Mesendoderm (in vitro differentiated cells): ENCODE results near the gene IGSF22. TPM values are rescaled to one million over a fixed set of nuclear protein-coding genes. Genes with fewer than 3 reads are reported as not detected.

Experiments
- DNase-seq: peaks from one replicate; pipeline ENCODE4 v3.0.0; 2013
- H2AK5ac ChIP-seq: 2 replicates; pipeline ENCODE4 v1.6.1; 2013; ENCODE audit warnings: low read length, inconsistent platforms
- H2BK120ac ChIP-seq: 2 replicates; pipeline ENCODE4 v1.6.1; 2013; ENCODE audit warnings: low read depth, mild to moderate bottlenecking, low read length, moderate library complexity, mixed read lengths
- H2BK15ac ChIP-seq: replicated peaks from 2 replicates; pipeline ENCODE4 v1.6.1; 2013; ENCODE audit warnings: low read depth, mild to moderate bottlenecking, moderate library complexity
- H2BK5ac ChIP-seq: 2 replicates; pipeline ENCODE4 v1.6.1; 2013; ENCODE audit warnings: low read length, inconsistent platforms
- H3K18ac ChIP-seq: 2 replicates; pipeline ENCODE4 v1.6.1; 2013; ENCODE audit warnings: mild to moderate bottlenecking, low read length, mixed read lengths
- H3K23ac ChIP-seq: one replicate; pipeline ENCODE4 v1.6.1; 2013; ENCODE audit warnings: low read length
- H3K27ac ChIP-seq: 2 replicates; pipeline ENCODE4 v1.5.1; 2013; ENCODE audit warnings: low read depth, mild to moderate bottlenecking, inconsistent platforms, low read length, moderate library complexity
- H3K27me3 ChIP-seq: 2 replicates; pipeline ENCODE4 v1.6.1; 2013; ENCODE audit warnings: low read length, control low read depth, mild to moderate bottlenecking, inconsistent platforms; ENCODE audit not compliant: insufficient read depth, poor library complexity
- H3K36me3 ChIP-seq: 2 replicates; pipeline ENCODE4 v1.6.1; 2013; ENCODE audit warnings: low read length, inconsistent platforms; ENCODE audit not compliant: control insufficient read depth, insufficient read depth
- H3K4ac ChIP-seq: one replicate; pipeline ENCODE4 v1.6.1; 2013; ENCODE audit warnings: low read depth, mild to moderate bottlenecking, low read length, moderate library complexity
- H3K4me1 ChIP-seq: 2 replicates; pipeline ENCODE4 v1.6.1; 2013; ENCODE audit warnings: low read depth, low read length, inconsistent platforms; ENCODE audit not compliant: control insufficient read depth
- H3K4me2 ChIP-seq: 2 replicates; pipeline ENCODE4 v1.6.1; 2013; ENCODE audit warnings: low read length
- H3K4me3 ChIP-seq: 2 replicates; pipeline ENCODE4 v1.5.1; 2013; ENCODE audit warnings: mild to moderate bottlenecking, low read length
- H3K56ac ChIP-seq: one replicate; pipeline ENCODE4 v1.6.1; 2013; ENCODE audit warnings: low read length
- H3K79me1 ChIP-seq: 2 replicates; pipeline ENCODE4 v1.6.1; 2013; ENCODE audit warnings: low read length, inconsistent platforms
- H3K79me2 ChIP-seq: 2 replicates; pipeline ENCODE4 v1.6.1; 2013; ENCODE audit warnings: mild to moderate bottlenecking, low read length; ENCODE audit not compliant: control insufficient read depth, insufficient read depth
- H3K9ac ChIP-seq: 2 replicates; pipeline ENCODE4 v1.6.1; 2013; ENCODE audit warnings: low read length, inconsistent platforms
- H4K5ac ChIP-seq: one replicate; pipeline ENCODE4 v1.6.1; 2013; ENCODE audit warnings: low read length
- H4K8ac ChIP-seq: one replicate; pipeline ENCODE4 v1.6.1; 2013; ENCODE audit warnings: low read depth, mild to moderate bottlenecking, control low read depth, low read length, moderate library complexity
- WGBS: extraction: QIAGEN DNeasy Blood & Tissue Kit; methylation state at CpG from one replicate; pipeline ENCODE4 v1.1.7; 2013; ENCODE audit warnings: low lambda C conversion rate, missing lambda C conversion rate; ENCODE audit not compliant: insufficient coverage; ENCODE audit errors: extremely low coverage; 5-methylcytosine and 5-hydroxymethylcytosine counted together
- polyA plus RNA-seq, 2 experiments: library from polyadenylated mRNA; stranded (reverse); fragments of 200-250 nt; gene quantifications; one replicate each; pipeline ENCODE4 v1.2.3, GENCODE V29; 2013

Gene IGSF22
- 0.07 TPM for polyA plus RNA-seq (2013, experiment 1 of 2)
- 0.07 TPM for polyA plus RNA-seq (2013, experiment 2 of 2)

DNA sequence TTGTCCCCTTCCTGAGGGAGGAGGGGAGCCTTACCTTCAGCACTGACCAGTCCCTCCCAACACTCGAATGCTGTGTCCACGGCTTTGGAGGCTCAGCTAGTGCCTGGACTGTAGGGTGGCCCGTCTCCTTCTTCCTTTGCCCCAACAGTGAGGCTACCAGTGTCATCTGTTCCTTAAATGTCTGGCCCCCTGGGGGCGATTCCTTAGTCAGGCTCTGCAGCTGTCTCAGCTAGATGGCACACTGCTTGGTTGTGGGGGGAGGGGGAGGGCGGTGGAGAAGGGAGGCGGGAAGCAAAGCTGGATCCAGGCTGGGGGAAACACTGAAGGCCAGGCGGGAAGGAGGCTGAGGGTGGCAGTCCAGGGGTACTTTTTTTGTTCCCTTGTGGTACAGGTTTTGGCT lies at the start of gene IGSF22:
Gene IGSF22, minus strand, starts transcription at position 149 of the 400 bp plus-strand sequence. CDS start 1,952 bp downstream, outside the sequence.
- no peak within 1 kb of the TSS for H3K56ac ChIP-seq
- no peak within 1 kb of the TSS for H3K23ac ChIP-seq
- H4K5ac ChIP-seq = no peak within 1 kb of the TSS
- H3K4me1 ChIP-seq = no peaks in the 10 kb centered on the region
- no peaks in the 10 kb centered on the region for H3K36me3 ChIP-seq
- no peak within 1 kb of the TSS for H2BK15ac ChIP-seq
- no peaks in the 10 kb centered on the region for H3K79me2 ChIP-seq
- H3K4me2 ChIP-seq = no peak within 1 kb of the TSS
- H2BK120ac ChIP-seq = no peak within 1 kb of the TSS
- DNase-seq = peak; percentile 70
- no peak within 1 kb of the TSS for H3K27ac ChIP-seq
- no peaks in the 10 kb centered on the region for H3K27me3 ChIP-seq
- no peak within 1 kb of the TSS for H2AK5ac ChIP-seq
- H3K79me1 ChIP-seq = no peaks in the 10 kb centered on the region
- no CpG with 5 or more reads among the region's 7 CpGs for WGBS
- no peak within 1 kb of the TSS for H4K8ac ChIP-seq
- no peak within 1 kb of the TSS for H2BK5ac ChIP-seq
- no peak within 1 kb of the TSS for H3K18ac ChIP-seq
- H3K9ac ChIP-seq = no peak within 1 kb of the TSS
- no peak within 1 kb of the TSS for H3K4me3 ChIP-seq
- no peak within 1 kb of the TSS for H3K4ac ChIP-seq

DNA sequence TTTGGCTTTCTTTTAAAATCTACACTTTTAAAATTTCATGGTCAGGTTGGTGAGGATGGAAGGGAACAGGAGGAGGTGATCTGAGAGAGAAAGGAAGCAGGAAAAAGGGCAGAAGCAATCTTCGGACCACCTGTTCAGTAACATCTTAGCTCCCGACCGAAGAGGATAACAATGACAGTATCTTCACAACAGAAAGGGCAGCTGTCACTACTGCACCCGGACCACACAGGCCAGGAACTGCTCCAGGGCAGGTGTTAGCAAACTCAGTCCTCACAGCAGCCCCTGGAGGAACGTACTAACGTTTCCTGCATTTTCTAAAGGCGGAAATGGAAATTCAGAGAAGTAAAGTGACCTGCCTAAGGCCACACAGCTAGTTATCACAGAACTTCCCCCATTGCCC lies 48.8 kb upstream of the IGSF22 start:
- Histone ChIP-seq H4K5ac (no peak overlapping the region), H3K4me3 (no peak overlapping the region), H3K79me2 (no peaks in the 10 kb centered on the region), H3K4ac (no peak overlapping the region), H2BK15ac (no peak overlapping the region), H2AK5ac (no peak overlapping the region), H4K8ac (no peak overlapping the region), H3K4me1 (no peaks in the 10 kb centered on the region), H2BK5ac (no peak overlapping the region), H3K4me2 (no peak overlapping the region), H3K18ac (no peak overlapping the region), H3K27ac (no peak overlapping the region), H3K79me1 (no peaks in the 10 kb centered on the region), H2BK120ac (no peak overlapping the region), H3K9ac (no peak overlapping the region), H3K23ac (no peak overlapping the region), H3K56ac (no peak overlapping the region), H3K27me3 (no peaks in the 10 kb centered on the region), H3K36me3 (no peaks in the 10 kb centered on the region)
- no CpG with 5 or more reads among the region's 7 CpGs for WGBS
- DNase-seq = no peak

DNA sequence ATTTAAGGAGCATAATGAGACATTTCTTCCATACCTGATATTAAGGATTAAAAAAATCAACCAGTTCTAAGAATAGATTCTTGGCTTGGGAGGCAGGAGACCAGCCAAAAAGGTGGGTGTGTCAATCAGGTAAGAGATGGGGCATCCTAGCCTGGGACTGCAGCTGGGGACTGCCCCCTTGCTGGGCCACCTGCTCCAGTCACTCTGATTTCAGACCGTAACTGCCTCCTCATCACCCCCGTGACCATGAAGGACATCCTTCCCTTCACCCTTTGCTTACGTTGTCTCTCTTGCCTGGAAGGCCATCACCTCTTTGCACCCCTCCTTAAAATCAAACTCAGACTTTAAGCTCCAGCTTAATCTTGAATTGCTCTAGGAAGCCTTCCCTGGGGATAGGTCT lies 47.7 kb upstream of the IGSF22 start:
- Histone ChIP-seq H2AK5ac (no peak overlapping the region), H3K9ac (no peak overlapping the region), H3K4me3 (no peak overlapping the region), H3K27me3 (no peaks in the 10 kb centered on the region), H2BK120ac (no peak overlapping the region), H3K18ac (no peak overlapping the region), H3K4me1 (no peaks in the 10 kb centered on the region), H4K8ac (no peak overlapping the region), H3K79me2 (no peaks in the 10 kb centered on the region), H3K56ac (no peak overlapping the region), H3K4me2 (no peak overlapping the region), H2BK5ac (no peak overlapping the region), H2BK15ac (no peak overlapping the region), H3K36me3 (no peaks in the 10 kb centered on the region), H3K23ac (no peak overlapping the region), H3K79me1 (no peaks in the 10 kb centered on the region), H3K27ac (no peak overlapping the region), H4K5ac (no peak overlapping the region), H3K4ac (no peak overlapping the region)
- no peak for DNase-seq
- WGBS = no CpG with 5 or more reads among the region's 3 CpGs

DNA sequence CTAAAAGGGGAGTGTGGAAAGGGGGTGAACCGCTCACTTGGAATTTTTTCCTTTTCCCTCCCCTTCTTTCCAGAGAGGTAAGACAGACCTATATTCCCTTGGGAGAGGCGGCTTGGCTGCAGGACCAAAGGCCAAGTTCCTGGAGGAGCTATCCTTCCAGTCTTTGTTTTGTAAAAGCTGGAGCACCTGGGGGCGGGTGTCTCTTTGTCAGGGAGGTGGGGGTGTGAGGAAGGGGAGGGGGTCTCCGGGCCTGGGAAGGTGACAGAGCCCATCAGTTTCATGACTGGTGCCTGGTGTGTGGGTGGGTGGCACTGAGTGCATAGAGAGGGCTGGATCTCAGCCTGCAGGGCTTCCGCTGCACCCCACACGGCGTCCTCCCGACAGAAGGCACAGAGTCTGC lies 47.1 kb upstream of the IGSF22 start:
- H3K4me3 ChIP-seq = no peak overlapping the region
- no peak overlapping the region for H3K4me2 ChIP-seq
- H2BK5ac ChIP-seq = no peak overlapping the region
- H3K79me2 ChIP-seq = no peaks in the 10 kb centered on the region
- H3K23ac ChIP-seq = no peak overlapping the region
- H3K4me1 ChIP-seq = no peaks in the 10 kb centered on the region
- no peak overlapping the region for H4K8ac ChIP-seq
- no peak overlapping the region for H2BK120ac ChIP-seq
- no peaks in the 10 kb centered on the region for H3K36me3 ChIP-seq
- H2AK5ac ChIP-seq = no peak overlapping the region
- no peaks in the 10 kb centered on the region for H3K79me1 ChIP-seq
- no peak overlapping the region for H3K18ac ChIP-seq
- no peak overlapping the region for H3K9ac ChIP-seq
- no peak overlapping the region for H3K4ac ChIP-seq
- DNase-seq = no peak
- H3K27me3 ChIP-seq = no peaks in the 10 kb centered on the region
- no CpG with 5 or more reads among the region's 8 CpGs for WGBS
- no peak overlapping the region for H2BK15ac ChIP-seq
- H3K27ac ChIP-seq = no peak overlapping the region
- H4K5ac ChIP-seq = no peak overlapping the region
- H3K56ac ChIP-seq = no peak overlapping the region

DNA sequence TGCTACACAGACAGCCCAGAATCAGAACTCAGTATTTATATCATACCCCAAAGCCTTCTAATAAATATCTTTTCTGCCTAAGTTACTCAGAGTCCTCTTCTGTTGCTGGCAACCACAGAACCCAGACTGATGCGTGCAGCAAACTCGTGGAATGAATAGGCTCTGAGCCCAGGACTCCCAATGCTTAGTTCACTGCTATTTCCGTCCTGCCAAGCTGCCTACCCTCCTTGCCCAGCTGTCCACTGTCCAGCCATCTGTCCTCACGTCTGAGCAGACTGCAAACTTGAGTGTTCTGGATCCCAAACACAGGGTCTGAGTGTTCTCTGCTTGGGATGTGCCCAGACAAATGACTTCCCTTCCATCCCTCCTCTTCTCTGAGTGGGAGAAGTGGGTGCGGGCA lies 46.2 kb upstream of the IGSF22 start:
- no peak overlapping the region for H2BK15ac ChIP-seq
- H3K4ac ChIP-seq = no peak overlapping the region
- H3K36me3 ChIP-seq = no peaks in the 10 kb centered on the region
- H3K23ac ChIP-seq = no peak overlapping the region
- WGBS = no CpG with 5 or more reads among the region's 5 CpGs
- DNase-seq = no peak
- no peaks in the 10 kb centered on the region for H3K79me1 ChIP-seq
- H2BK120ac ChIP-seq = no peak overlapping the region
- H3K27ac ChIP-seq = no peak overlapping the region
- H2BK5ac ChIP-seq = no peak overlapping the region
- H3K9ac ChIP-seq = no peak overlapping the region
- H3K4me1 ChIP-seq = no peaks in the 10 kb centered on the region
- no peak overlapping the region for H4K5ac ChIP-seq
- H2AK5ac ChIP-seq = no peak overlapping the region
- H4K8ac ChIP-seq = no peak overlapping the region
- no peak overlapping the region for H3K18ac ChIP-seq
- no peak overlapping the region for H3K56ac ChIP-seq
- no peak overlapping the region for H3K4me2 ChIP-seq
- H3K4me3 ChIP-seq = no peak overlapping the region
- no peaks in the 10 kb centered on the region for H3K27me3 ChIP-seq
- no peaks in the 10 kb centered on the region for H3K79me2 ChIP-seq

DNA sequence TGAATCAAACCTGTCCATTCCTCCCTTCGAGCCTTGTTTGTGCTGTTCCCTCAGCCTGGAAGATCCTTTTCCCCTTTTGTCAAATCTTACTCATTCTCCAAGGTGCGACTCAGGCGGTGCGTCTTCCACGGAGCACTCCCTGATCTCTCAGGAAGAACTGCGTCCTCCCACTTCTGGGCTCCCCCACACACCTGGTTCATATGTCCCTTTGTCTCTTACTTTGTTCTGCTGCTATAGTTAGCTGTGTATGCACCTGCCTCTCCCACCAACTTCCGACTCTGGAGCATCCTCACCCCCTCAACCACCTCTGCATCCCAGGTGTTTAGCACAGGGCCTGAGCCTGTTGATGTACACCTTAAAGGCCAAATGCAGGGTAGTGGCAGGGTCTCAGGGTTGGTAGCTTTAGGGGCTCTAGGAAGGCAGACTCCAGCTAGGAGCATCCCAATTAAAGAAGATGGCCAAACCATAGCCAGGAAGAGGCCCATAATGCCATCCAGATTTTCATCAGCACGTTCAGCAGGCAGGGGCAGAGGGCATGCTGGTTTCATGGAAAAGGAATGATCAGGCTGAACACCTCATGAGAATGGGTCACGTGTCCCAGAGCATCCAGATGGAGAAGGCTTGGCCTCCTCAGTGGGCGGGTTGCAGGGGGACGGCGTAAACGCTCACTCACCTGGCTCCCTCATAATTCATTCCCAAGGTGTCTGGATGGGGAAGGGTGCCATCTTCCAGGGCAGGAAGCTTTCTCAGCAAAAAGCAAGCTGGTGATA lies 45.5 kb upstream of the IGSF22 start:
- Histone ChIP-seq H3K79me1 (no peaks in the 10 kb centered on the region), H2BK120ac (no peak overlapping the region), H3K4ac (no peak overlapping the region), H3K27ac (no peak overlapping the region), H3K4me1 (no peaks in the 10 kb centered on the region), H3K36me3 (no peaks in the 10 kb centered on the region), H3K4me3 (no peak overlapping the region), H4K8ac (no peak overlapping the region), H2BK5ac (no peak overlapping the region), H3K4me2 (no peak overlapping the region), H3K56ac (no peak overlapping the region), H3K9ac (no peak overlapping the region), H2AK5ac (no peak overlapping the region), H3K18ac (no peak overlapping the region), H4K5ac (no peak overlapping the region), H3K27me3 (no peaks in the 10 kb centered on the region), H3K79me2 (no peaks in the 10 kb centered on the region), H2BK15ac (no peak overlapping the region), H3K23ac (no peak overlapping the region)
- WGBS = no CpG with 5 or more reads among the region's 13 CpGs
- no peak for DNase-seq
